ENCODE results near the gene POLD3.
A peak's percentile ranks its signal among the peaks of the same experiment; 100 is the strongest.

Gene POLD3

DNA sequence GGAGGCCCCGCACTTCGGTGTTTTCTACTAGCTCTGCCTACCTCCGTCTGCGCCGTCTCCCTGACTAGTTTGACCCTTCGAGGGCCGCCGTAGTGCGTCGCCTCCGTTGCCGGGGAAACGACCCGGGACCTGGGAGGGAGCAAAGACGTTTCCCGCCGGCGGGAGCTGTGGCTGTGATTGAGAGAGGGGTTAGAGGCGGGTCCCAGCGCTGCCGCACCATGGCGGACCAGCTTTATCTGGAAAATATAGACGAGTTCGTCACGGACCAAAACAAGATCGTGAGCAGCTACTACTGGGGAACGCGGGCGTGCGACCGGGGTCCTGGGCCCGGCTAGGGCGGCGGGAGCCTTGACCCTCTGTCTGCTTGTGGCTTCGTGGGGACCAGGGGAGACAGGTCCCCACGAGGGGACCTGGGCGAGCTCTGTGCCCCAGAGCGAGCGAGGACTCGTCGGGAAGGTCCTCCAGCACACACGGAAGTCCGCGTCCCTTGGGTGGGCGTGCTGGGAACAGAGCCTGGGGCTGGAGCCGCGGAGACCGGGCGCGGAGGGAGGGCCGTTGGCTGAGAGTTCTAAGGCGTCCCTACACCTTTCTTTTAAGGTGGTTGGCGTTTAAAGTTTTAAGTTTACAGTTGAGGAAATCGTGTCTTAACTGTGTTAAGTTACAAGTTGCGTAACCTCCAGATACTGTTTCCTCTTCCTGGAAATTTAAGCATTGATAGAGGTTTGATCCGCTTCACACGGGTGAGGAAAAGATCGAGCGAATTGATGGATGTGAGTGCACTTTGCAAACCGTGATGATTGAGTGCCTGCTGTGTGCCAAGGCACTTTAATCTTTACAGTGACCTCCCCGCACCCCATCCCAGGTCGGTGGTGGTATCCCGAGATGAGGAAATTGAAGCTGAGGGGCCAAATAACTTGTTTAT is at the start of gene POLD3:
Gene POLD3 (plus strand): TSS at position 142 of the 922 bp plus-strand sequence. CDS start 77 bp downstream, at position 219.
- peak; percentile 82 for DNase-seq (ENCODE audit: low read depth)

- DNase-seq (ENCODE audit: low read depth), result no peak
Observed at GRCh38 chr11:74543991-74544390, 48.4 kb upstream of the POLD3 start.

GRCh38 chr11:74546752-74547151 is 45.6 kb upstream of the POLD3 start:
- DNase-seq (ENCODE audit: low read depth), result no peak

DNA sequence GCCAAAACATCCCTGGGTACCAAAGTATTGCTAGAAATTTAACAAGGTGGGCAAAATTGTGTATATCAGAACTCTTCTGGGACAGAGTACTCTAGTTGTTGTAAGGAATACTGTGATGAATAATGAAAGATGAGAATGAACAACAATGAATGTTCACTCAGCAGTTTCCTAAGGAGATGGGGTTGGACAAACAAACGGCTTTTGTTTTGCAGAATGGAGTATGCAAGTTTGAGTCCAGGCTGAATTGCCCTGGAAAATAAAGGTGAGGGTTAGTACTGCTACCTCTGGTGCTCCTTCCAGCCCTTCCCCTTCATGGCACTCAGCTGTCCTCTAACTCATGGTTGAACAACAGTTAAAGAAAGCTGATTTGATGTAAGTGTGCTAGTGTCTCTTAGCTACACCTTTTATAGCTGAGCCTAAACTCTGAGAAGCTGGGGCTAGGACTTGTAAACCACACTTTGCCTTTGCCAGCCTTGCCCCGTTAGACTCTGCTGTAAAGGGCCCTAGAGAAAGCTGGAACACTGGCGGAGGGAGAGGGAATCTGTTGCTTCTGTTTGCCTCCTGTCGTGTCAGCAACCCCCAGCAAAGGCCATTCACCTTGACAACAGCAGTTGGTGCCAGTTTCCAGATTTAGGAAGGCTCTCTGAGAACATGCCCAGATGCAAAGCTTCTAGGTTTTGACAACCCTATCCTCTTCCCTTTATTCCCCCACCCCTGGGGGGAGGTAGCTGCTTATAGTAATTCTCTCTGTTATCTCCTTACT is 41.2 kb upstream of the POLD3 start:
- no peak for DNase-seq (ENCODE audit: low read depth)

DNA sequence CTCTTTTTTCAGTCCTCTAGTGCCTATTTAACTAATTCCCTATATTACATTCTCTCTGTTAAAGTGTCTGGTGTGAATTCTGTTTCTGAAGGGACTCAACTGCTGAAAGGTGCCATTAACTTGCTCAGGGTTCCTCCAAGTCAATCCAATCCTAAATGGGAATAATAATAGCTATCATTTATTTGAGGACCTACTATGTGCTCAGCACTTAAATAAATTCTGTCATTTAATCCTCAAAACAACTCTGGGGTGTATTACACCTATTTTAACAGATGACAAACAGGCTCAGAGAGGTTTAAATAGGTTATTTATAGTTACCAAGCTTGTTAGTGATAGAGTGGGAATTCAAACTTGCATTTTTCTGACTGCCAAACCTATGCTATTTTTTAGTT is 40.6 kb upstream of the POLD3 start:
- no peak for DNase-seq (ENCODE audit: low read depth)

DNA sequence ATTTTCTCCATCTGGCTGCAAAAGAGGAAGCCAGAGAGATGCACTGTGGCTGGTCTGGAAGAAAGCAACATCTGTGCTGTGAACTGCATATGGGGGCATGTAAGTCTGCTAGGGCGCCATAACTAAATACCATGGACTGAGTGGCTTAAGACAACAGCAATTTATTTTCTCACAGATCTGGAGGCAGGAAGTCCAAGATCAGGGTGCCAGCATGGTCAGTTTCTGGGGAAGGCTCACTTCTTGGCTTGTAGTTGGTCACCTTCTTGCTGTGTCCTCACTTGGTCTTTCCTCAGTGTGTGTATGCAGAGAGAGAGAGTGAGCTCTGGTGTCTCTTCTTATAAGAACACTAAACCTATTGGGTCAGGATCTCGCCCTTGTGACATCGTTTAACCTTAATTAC is 34.9 kb upstream of the POLD3 start:
- DNase-seq (ENCODE audit: low read depth), result no peak

DNA sequence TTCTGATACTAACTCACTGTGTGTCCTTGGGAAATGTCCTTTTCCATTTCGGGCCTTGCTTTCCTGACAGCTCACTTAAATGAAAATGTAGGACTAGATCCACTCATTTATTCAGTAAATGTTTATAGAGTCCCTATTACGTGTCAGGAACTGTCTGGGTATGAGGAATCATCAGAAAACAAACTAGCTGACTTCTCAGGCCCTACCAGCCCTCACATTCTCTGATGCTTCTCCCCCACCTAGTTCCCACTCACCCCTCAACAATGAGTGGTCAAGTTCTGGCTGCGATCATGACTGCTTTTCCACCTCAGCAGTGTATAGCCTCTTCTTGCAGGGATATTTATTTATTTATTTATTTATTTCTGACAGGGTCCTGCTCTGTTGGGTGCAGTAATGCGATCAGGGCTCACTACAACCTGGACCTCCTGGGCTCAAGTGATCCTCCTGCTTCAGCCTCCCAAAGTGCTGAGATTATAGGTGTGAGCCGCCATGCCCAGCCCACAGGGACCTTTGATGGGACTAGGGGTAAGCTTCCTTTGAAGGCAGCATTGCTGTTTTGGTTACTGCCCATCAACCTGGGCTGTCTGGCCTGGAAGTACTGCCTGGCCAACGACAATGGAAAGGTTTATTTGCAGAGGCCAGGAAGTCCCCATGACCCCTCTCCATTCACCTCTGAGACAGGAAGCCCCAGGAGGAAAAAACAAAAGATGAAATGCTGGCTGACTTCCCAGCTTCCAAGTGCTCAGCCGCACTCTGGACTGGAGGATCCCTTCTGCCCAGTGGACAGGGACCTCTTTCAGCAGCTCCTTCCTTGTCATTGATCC is 33.1 kb upstream of the POLD3 start:
- no peak for DNase-seq (ENCODE audit: low read depth)

DNA sequence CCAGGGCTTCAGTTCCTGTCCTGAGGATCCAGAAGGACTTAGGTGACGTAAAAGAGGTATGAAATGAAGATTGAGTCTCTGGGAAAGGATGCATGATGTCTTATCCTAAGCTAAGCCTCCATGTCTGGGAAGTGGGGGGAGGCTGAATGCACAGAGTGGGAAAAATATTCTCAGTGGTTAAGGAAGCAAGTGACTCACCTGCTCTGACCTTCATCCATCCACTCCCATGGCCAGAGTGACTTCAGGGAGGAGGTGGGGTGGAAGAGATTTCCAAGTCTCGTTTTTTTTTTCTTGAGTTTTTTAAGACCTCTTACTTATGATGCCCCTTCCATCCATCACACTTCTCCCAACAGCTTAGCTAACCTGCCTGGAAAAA is 32.5 kb upstream of the POLD3 start:
- no peak for DNase-seq (ENCODE audit: low read depth)

DNA sequence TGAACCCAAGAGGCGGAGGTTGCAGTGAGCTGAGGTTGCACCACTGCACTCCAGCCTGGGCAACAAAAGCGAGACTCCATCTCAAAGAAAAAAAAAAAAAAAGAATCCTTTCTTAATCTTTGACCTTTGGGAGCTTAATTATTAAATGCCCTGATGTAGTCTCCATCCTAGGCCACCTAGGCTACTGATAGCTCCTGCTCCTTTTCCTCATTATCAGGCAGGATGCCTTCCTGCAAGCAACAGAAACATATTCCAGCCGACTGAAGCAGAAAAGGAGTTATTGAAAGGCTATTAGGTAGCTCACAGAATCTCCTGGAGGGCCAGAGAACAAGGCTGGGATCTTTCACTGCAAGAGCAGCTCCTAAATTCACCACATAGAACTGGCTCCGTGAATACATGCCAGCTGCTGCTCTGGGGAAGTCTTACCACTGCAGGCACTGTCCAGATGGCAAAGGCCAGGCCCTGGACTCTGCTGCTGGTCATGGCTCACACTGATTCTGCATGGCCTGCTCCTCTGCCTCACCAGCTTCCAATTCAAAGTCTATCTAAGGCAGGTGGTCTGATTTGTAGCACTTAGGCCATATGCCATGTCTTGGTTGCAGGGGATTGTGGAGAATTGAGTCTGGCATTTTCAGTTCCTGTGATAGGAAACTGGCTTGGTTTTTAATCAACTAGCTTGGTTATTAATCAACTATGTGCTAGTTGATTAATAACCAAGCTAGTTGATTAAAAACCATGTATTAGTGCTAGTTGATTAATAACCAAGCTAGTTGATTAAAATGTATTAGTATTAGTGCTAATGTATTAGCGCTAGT is 26.0 kb upstream of the POLD3 start:
- no peak for DNase-seq (ENCODE audit: low read depth)

DNA sequence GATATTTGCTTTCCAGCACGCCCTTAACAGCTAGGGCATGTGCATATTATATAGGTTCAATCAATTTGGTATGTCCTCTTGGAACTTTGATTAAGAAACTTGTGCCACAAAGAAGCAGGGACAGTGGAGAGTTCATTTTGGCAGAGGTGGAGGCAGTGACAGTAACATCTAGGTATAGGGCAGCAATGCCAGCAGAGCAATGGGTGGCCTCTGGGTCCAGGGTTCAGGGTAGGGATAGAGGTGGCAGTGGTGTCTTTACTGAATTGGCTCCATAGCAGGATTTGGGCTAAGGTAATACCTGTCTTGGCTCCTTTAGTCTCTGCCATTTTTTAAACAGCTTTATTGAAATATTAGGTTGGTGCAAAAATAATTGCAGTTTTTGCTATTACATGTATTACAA is 24.4 kb upstream of the POLD3 start:
- DNase-seq (ENCODE audit: low read depth), result no peak

GRCh38 chr11:74570266-74571061 is 21.9 kb upstream of the POLD3 start:
- peak; percentile 32 for DNase-seq (ENCODE audit: low read depth)

- no peak for DNase-seq (ENCODE audit: low read depth)
Observed at GRCh38 chr11:74571062-74571399, 21.4 kb upstream of the POLD3 start.

GRCh38 chr11:74572349-74572748 is 20.0 kb upstream of the POLD3 start:
- no peak for DNase-seq (ENCODE audit: low read depth)

- DNase-seq (ENCODE audit: low read depth), result no peak
Observed at GRCh38 chr11:74574563-74574962, 17.8 kb upstream of the POLD3 start.

- DNase-seq (ENCODE audit: low read depth), result no peak
Observed at GRCh38 chr11:74575999-74576398, 16.4 kb upstream of the POLD3 start.

- DNase-seq (ENCODE audit: low read depth), result no peak
Observed at GRCh38 chr11:74577181-74577580, 15.2 kb upstream of the POLD3 start.

DNA sequence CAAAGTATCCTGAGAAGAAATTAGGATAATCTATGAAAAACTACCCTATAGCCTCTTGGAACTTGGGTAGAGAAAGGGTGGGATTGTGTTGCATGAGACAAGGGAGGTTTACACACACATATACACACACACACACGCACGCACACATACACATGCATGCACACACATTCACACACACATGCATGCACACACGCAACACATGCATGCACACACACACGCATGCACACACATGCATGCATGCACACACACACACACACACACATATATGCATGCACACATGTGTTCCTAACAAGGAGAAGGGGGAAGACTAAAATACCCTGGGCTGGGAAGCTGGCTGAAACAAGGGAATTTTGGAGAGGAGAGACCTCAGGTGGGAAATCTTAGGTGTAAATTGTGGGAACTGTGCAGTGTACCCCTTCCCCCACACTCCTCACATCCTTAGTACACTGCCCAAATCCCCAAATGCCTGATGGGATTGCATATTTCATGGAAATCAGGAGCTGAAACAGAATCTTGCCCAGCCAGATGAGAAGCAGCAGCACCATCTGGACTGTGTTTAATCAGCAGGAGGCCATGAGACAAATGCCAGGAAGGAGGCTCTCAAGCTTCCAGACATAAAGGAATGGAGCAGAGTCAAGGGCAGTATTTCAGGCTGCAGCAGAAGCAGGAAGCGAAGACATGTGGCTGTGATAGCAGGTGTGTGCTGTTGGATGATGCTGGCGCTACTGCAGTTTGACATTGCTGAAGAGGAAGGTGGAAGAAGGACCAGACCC is 14.6 kb upstream of the POLD3 start:
- peak; percentile 79 for DNase-seq (ENCODE audit: low read depth)

DNA sequence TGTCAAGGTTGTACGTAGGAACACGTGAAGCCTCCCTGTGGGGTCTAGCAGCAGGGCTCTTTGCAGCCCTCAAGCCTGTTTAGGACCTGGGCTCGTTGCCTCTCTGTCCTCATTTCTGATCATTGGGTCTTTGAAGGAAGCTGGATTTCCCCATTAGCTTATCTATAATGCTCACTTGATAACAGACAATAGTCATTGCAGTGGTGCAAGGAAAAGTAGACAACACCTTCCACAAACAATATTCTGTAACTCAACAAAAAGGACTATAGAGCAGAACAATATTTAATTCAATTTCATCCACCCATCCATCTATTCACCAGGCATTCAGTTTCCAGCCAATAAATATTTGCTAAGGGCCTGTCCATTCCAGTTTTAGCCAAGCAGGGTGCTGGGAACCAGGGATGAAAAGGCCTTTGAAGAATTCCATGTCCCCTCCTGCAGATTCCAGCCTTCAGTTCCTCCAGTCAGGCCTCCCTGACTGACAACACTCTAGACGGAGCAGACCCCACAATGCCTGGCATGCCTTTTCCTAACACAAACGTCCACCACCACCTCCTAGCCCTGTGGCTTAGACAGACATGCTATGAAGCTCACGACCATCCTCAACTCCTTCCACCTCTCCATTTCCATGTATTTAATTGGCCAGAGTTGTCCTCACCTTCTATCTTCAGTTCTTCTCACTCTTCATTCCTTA is 12.7 kb upstream of the POLD3 start:
- no peak for DNase-seq (ENCODE audit: low read depth)

DNA sequence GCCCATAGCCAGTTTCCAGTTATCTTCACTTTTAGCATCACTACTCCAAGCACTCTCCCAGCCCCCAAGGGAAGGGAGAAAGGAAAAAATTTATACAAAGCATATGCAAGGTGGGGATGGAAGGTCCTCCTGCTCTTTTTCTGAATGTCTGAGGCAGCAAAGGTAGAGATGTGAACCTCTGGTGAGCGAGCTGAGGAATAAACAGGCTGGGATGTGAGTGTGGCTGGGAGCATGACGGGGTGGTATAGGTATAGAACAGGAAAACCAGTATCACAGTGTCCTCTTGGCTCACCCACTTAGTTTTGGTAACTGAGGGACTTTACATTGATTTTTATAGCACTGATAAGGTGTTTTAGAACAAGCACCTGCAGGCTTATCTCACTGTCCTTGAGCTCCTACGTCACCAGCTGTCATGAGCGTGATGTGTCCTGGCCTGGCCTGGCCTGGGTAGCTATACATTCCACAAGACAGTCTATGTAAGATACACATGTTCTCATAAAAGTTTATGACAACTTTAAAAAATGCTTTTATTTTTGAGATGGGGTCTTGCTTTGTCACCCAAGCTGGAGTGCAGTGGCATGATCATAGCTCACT is 10.3 kb upstream of the POLD3 start:
- no peak for DNase-seq (ENCODE audit: low read depth)

All from fibroblast of gingiva (primary cell).